GM18867 (cell line): Measurements from ENCODE around the gene ARHGEF19.
"Not testable (repeated sequence)": the region's sequence is repeated elsewhere in the genome, so short reads cannot be mapped to it uniquely, and the experiment has no call there.

ENCODE experiments used
- ATAC-seq: cut with Tn5 transposase; IDR thresholded peaks from one replicate; pipeline ENCODE4 v1.9.1; 2021; ENCODE audit warnings: mild to moderate bottlenecking, moderate library complexity; ENCODE audit not compliant: unreplicated experiment

The ARHGEF19 gene

GRCh38 chr1:16222716-16223115, 10.3 kb upstream of the ARHGEF19 start:
- not testable (repeated sequence) for ATAC-seq

GRCh38 chr1:16221499-16221898, 9.0 kb upstream of the ARHGEF19 start:
- ATAC-seq: no peak

- ATAC-seq: no peak
Measured at GRCh38 chr1:16219968-16220500, 7.6 kb upstream of the ARHGEF19 start.

- ATAC-seq: no peak
Measured at GRCh38 chr1:16218674-16219071, 6.2 kb upstream of the ARHGEF19 start.

- no peak for ATAC-seq
Measured at GRCh38 chr1:16218014-16218673, 5.7 kb upstream of the ARHGEF19 start.

- peak; percentile 94 for ATAC-seq
Measured at GRCh38 chr1:16217061-16217785, 4.8 kb upstream of the ARHGEF19 start.

GRCh38 chr1:16215882-16216753, 3.7 kb upstream of the ARHGEF19 start:
- no peak for ATAC-seq

GRCh38 chr1:16215240-16215639, 2.8 kb upstream of the ARHGEF19 start:
- not testable (repeated sequence) for ATAC-seq

GRCh38 chr1:16213544-16213943, 1.1 kb upstream of the ARHGEF19 start:
- not testable (repeated sequence) for ATAC-seq

- no peak for ATAC-seq
Measured at GRCh38 chr1:16213013-16213412, 561 bp upstream of the ARHGEF19 start.

GRCh38 chr1:16211824-16212223, 628 bp downstream of the ARHGEF19 start:
- ATAC-seq: no peak

GRCh38 chr1:16210581-16210980, 1.9 kb downstream of the ARHGEF19 start:
- ATAC-seq: no peak

GRCh38 chr1:16209847-16210407, 2.5 kb downstream of the ARHGEF19 start:
- ATAC-seq: no peak

GRCh38 chr1:16209132-16209846, 3.2 kb downstream of the ARHGEF19 start:
- no peak for ATAC-seq

- ATAC-seq: no peak
Measured at GRCh38 chr1:16208270-16208987, 4.0 kb downstream of the ARHGEF19 start.

- no peak for ATAC-seq
Measured at GRCh38 chr1:16207318-16208269, 4.9 kb downstream of the ARHGEF19 start.

- ATAC-seq: peak; percentile 71
Measured at GRCh38 chr1:16206547-16207317, 5.7 kb downstream of the ARHGEF19 start.
